ENCODE measurements around the gene CST5.

Gene CST5

DNA sequence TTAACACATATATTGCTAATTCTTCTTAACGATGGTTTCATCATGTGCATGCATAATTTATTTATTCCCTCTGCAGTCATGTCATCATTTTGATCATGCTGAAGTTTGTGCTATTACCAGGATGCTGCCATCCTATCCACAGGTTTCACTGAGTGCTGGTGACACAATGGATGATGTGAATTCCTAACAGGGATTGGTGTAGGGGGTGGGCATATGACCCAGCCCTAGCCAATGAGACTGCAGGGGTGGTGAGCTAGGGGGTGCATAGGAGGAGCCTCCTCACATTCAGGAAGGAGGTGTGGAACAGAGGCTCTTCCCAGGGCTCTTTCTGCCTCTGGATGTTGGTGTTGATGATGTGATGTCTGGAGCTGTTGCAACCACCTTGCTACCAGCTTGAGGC lies 7.5 kb downstream of the CST5 start:
- no peaks in the 10 kb centered on the region for H3K36me3 ChIP-seq (replicated peaks; ENCODE audit: insufficient read depth, low read length)

DNA sequence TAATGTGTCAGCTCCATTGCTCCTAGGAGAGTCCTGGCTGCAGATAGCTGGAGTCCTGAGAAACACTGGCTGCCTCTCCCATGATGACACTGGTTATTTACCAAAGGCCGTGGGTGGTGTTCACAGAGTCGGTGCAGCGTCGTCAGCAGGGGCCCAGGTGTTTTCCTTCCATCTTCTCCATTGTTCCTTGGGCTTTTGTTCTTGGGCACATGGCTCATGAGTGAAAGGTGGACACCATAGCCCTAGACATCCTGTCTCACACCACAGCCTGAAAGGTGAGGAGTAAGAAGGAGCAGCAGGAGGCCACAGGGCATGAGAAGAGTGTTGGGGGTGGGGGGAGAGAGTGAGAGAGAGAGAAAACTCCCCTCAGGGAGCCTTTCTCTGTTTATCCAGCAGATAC lies 9.1 kb downstream of the CST5 start:
- Histone ChIP-seq H3K4me3 (ENCODE audit: low read length) (no peak overlapping the region), H2AFZ (ENCODE audit: low read length) (no peak overlapping the region), H3K79me2 (ENCODE audit: low read length) (no peaks in the 10 kb centered on the region), H3K4me1 (ENCODE audit: low read length) (no peaks in the 10 kb centered on the region), H3K27me3 (replicated peaks; ENCODE audit: insufficient read depth, low read length) (no peaks in the 10 kb centered on the region), H3K9me3 (replicated peaks; ENCODE audit: insufficient read depth, low read length) (no peaks in the 10 kb centered on the region), H3K4me2 (ENCODE audit: low read depth, low read length) (no peak overlapping the region), H3K9ac (ENCODE audit: low read length) (no peak overlapping the region), H3K27ac (ENCODE audit: low read length) (no peak overlapping the region), H3K36me3 (replicated peaks; ENCODE audit: insufficient read depth, low read length) (no peaks in the 10 kb centered on the region), H4K20me1 (ENCODE audit: insufficient read depth, low read length) (no peaks in the 10 kb centered on the region), H3K9me2 (replicated peaks; ENCODE audit: insufficient read depth, low read length) (no peaks in the 10 kb centered on the region), H3F3A (ENCODE audit: insufficient read depth, low read length) (no peaks in the 10 kb centered on the region)
- no peak for TF ChIP-seq EZH2phosphoT487 (IDR thresholded peaks at IDR 0.05; ENCODE audit: low read length)
- no peak for DNase-seq

More for the DNA sequence above, 7.5 kb downstream of the CST5 start:
- no peaks in the 10 kb centered on the region for H3K27me3 ChIP-seq (replicated peaks; ENCODE audit: insufficient read depth, low read length)
- no peaks in the 10 kb centered on the region for H4K20me1 ChIP-seq (ENCODE audit: insufficient read depth, low read length)
- H3K9me2 ChIP-seq (replicated peaks; ENCODE audit: insufficient read depth, low read length): no peaks in the 10 kb centered on the region
- H2AFZ ChIP-seq (ENCODE audit: low read length): no peak overlapping the region
- H3K4me1 ChIP-seq (ENCODE audit: low read length): no peaks in the 10 kb centered on the region
- no peak for DNase-seq
- no peaks in the 10 kb centered on the region for H3K9me3 ChIP-seq (replicated peaks; ENCODE audit: insufficient read depth, low read length)
- H3K4me2 ChIP-seq (ENCODE audit: low read depth, low read length): no peak overlapping the region
- no peak overlapping the region for H3K9ac ChIP-seq (ENCODE audit: low read length)
- no peak overlapping the region for H3K27ac ChIP-seq (ENCODE audit: low read length)
- TF ChIP-seq EZH2 (optimal IDR thresholded peaks at IDR 0.05; ENCODE audit: low read depth, low read length) (no peak), EZH2phosphoT487 (IDR thresholded peaks at IDR 0.05; ENCODE audit: low read length) (no peak)
- TF ChIP-seq, protein P1, sequence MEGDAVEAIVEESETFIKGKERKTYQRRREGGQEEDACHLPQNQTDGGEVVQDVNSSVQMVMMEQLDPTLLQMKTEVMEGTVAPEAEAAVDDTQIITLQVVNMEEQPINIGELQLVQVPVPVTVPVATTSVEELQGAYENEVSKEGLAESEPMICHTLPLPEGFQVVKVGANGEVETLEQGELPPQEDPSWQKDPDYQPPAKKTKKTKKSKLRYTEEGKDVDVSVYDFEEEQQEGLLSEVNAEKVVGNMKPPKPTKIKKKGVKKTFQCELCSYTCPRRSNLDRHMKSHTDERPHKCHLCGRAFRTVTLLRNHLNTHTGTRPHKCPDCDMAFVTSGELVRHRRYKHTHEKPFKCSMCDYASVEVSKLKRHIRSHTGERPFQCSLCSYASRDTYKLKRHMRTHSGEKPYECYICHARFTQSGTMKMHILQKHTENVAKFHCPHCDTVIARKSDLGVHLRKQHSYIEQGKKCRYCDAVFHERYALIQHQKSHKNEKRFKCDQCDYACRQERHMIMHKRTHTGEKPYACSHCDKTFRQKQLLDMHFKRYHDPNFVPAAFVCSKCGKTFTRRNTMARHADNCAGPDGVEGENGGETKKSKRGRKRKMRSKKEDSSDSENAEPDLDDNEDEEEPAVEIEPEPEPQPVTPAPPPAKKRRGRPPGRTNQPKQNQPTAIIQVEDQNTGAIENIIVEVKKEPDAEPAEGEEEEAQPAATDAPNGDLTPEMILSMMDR (IDR thresholded peaks at IDR 0.05; ENCODE audit: low read length): no peak
- H3K79me2 ChIP-seq (ENCODE audit: low read length): no peaks in the 10 kb centered on the region
- H3K4me3 ChIP-seq (ENCODE audit: low read length): no peak overlapping the region
- H3F3A ChIP-seq (ENCODE audit: insufficient read depth, low read length): no peaks in the 10 kb centered on the region

DNA sequence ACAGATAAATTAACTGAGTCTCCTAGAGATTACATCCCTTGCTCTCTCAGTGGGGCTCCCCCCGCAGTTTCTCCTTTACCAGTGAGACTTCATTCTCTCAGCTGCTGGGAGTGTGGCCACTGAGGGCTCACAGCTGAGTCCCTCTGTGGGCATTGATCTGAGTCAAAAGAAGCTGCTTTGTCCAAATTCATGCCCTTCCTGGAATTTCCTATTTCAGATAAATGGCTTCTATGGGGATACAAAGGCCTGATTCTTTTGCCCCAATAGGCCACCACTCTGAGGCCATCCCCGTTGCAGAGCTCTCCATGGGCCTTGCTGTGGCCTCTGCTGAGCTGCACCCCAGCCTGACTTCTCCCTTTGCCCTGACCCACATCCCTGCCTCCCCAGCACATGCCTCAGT lies 10.0 kb downstream of the CST5 start:
- no peak for DNase-seq
- TF ChIP-seq, protein P1 (IDR thresholded peaks at IDR 0.05; ENCODE audit: low read length): no peak
- TF ChIP-seq EZH2phosphoT487 (IDR thresholded peaks at IDR 0.05; ENCODE audit: low read length): no peak
- TF ChIP-seq EZH2 (optimal IDR thresholded peaks at IDR 0.05; ENCODE audit: low read depth, low read length): no peak
- H3K4me2 ChIP-seq (ENCODE audit: low read depth, low read length): no peak overlapping the region
- no peak overlapping the region for H3K27ac ChIP-seq (ENCODE audit: low read length)
- no peaks in the 10 kb centered on the region for H3K36me3 ChIP-seq (replicated peaks; ENCODE audit: insufficient read depth, low read length)
- H3K4me1 ChIP-seq (ENCODE audit: low read length): no peaks in the 10 kb centered on the region
- no peaks in the 10 kb centered on the region for H3K79me2 ChIP-seq (ENCODE audit: low read length)
- H3K9me2 ChIP-seq (replicated peaks; ENCODE audit: insufficient read depth, low read length): no peaks in the 10 kb centered on the region
- no peaks in the 10 kb centered on the region for H4K20me1 ChIP-seq (ENCODE audit: insufficient read depth, low read length)
- H3K9me3 ChIP-seq (replicated peaks; ENCODE audit: insufficient read depth, low read length): no peaks in the 10 kb centered on the region
- no peaks in the 10 kb centered on the region for H3K27me3 ChIP-seq (replicated peaks; ENCODE audit: insufficient read depth, low read length)
- H3K4me3 ChIP-seq (ENCODE audit: low read length): no peak overlapping the region
- no peak overlapping the region for H2AFZ ChIP-seq (ENCODE audit: low read length)
- H3F3A ChIP-seq (ENCODE audit: insufficient read depth, low read length): no peaks in the 10 kb centered on the region
- no peak overlapping the region for H3K9ac ChIP-seq (ENCODE audit: low read length)

DNA sequence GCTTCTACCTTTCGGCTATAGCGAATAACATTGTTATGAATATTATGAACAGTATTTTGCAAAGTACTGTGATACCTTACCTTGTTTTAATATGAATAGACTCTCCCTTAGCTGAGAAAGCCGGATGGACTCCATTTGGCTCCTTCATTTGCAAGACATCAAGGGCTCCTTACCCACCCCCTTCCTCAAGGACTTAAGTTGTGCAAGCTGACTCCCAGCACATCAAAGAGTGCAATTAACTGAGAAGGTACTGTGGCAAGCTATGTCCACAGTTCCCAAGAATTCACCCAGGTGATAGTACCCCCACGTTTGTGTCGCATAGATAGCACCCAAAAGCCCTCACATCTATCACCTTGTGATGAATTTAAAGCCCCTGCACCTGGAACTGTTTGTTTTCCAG lies 11.2 kb downstream of the CST5 start:
- H3K27ac ChIP-seq (ENCODE audit: low read length): no peak overlapping the region
- no peaks in the 10 kb centered on the region for H3K27me3 ChIP-seq (replicated peaks; ENCODE audit: insufficient read depth, low read length)
- H2AFZ ChIP-seq (ENCODE audit: low read length): no peak overlapping the region
- no peak overlapping the region for H3K9ac ChIP-seq (ENCODE audit: low read length)
- no peaks in the 10 kb centered on the region for H3K9me2 ChIP-seq (replicated peaks; ENCODE audit: insufficient read depth, low read length)
- TF ChIP-seq EZH2 (optimal IDR thresholded peaks at IDR 0.05; ENCODE audit: low read depth, low read length): no peak
- TF ChIP-seq, protein P1 (IDR thresholded peaks at IDR 0.05; ENCODE audit: low read length): no peak
- no peak for TF ChIP-seq EZH2phosphoT487 (IDR thresholded peaks at IDR 0.05; ENCODE audit: low read length)
- H3F3A ChIP-seq (ENCODE audit: insufficient read depth, low read length): no peaks in the 10 kb centered on the region
- H3K4me3 ChIP-seq (ENCODE audit: low read length): no peak overlapping the region
- no peaks in the 10 kb centered on the region for H3K4me1 ChIP-seq (ENCODE audit: low read length)
- no peaks in the 10 kb centered on the region for H3K79me2 ChIP-seq (ENCODE audit: low read length)
- H3K4me2 ChIP-seq (ENCODE audit: low read depth, low read length): no peak overlapping the region
- no peaks in the 10 kb centered on the region for H4K20me1 ChIP-seq (ENCODE audit: insufficient read depth, low read length)
- no peak for DNase-seq
- H3K36me3 ChIP-seq (replicated peaks; ENCODE audit: insufficient read depth, low read length): no peaks in the 10 kb centered on the region
- H3K9me3 ChIP-seq (replicated peaks; ENCODE audit: insufficient read depth, low read length): no peaks in the 10 kb centered on the region
